IMR-90 (cell line): Measurements from ENCODE around the gene IGF2BP3. TPM values are rescaled to one million over a fixed set of nuclear protein-coding genes. Genes with fewer than 3 reads are reported as not detected.
"Not testable (repeated sequence)": the region's sequence is repeated elsewhere in the genome, so short reads cannot be mapped to it uniquely, and the experiment has no call there.

Source experiments
- ATAC-seq: fragments of 200-7000 bp; cut with Tn5 transposase; 2 replicates; pipeline ENCODE4 v1.9.1; 2020; ENCODE audit warnings: low read depth, mild to moderate bottlenecking, moderate library complexity
- BruUV-seq: library from RNA; stranded (reverse); fragments of 400-500 nt; replicated peaks from 2 replicates; lab custom pipeline; 2021; lab: Mats Ljungman, UMichigan
- CTCF ChIA-PET: fragments of 300-600 bp; formaldehyde crosslinking; extraction: SDS; loops from one replicate; lab custom pipeline; 2021; ENCODE audit warnings: antibody characterized with exemption; lab: Yijun Ruan, JAX
- POLR2A ChIA-PET: fragments of 300-600 bp; sonication (Branson Sonifier 250); formaldehyde crosslinking; loops from one replicate; lab custom pipeline; 2022; ENCODE audit warnings: antibody characterized with exemption; ENCODE audit not compliant: unreplicated experiment; lab: Charles Lee
- DNase-seq: peaks from one replicate; pipeline ENCODE4 v3.0.0; 2013
- H2AFZ ChIP-seq: replicated peaks from 2 replicates; pipeline ENCODE3; 2013; ENCODE audit warnings: low read length, mild to moderate bottlenecking; ENCODE audit not compliant: poor library complexity
- H2AK5ac ChIP-seq: 2 replicates; pipeline ENCODE4 v1.6.1; 2013; ENCODE audit warnings: low read depth, low read length, inconsistent platforms
- H2AK9ac ChIP-seq: replicated peaks from 2 replicates; pipeline ENCODE3; 2013; ENCODE audit warnings: mild to moderate bottlenecking, low read depth, low read length, moderate library complexity; ENCODE audit not compliant: poor library complexity
- H2BK120ac ChIP-seq: 2 replicates; pipeline ENCODE4 v1.6.1; 2013; ENCODE audit warnings: low read depth, low read length, inconsistent platforms
- H2BK15ac ChIP-seq: 3 replicates; pipeline ENCODE4 v1.6.1; 2013; ENCODE audit warnings: low read depth, low read length, inconsistent platforms
- H2BK20ac ChIP-seq: 2 replicates; pipeline ENCODE4 v1.6.1; 2013; ENCODE audit warnings: low read depth, mild to moderate bottlenecking, inconsistent platforms, low read length, moderate library complexity
- H2BK5ac ChIP-seq: 2 replicates; pipeline ENCODE4 v1.6.1; 2013; ENCODE audit warnings: mild to moderate bottlenecking, low read depth, low read length, inconsistent platforms; ENCODE audit not compliant: poor library complexity, severe bottlenecking
- H3K14ac ChIP-seq: replicated peaks from 2 replicates; pipeline ENCODE4 v1.6.1; 2013; ENCODE audit warnings: low read depth, low read length, inconsistent platforms
- H3K18ac ChIP-seq: 2 replicates; pipeline ENCODE4 v1.6.1; 2013; ENCODE audit warnings: low read depth, low read length, control low read depth
- H3K23ac ChIP-seq: 2 replicates; pipeline ENCODE4 v1.6.1; 2013; ENCODE audit warnings: low read depth, low read length, inconsistent platforms
- H3K27ac ChIP-seq: 2 replicates; pipeline ENCODE4 v1.5.1; 2013; ENCODE audit warnings: mild to moderate bottlenecking, control low read depth, low read length; ENCODE audit not compliant: insufficient read depth
- H3K27me3 ChIP-seq: 2 replicates; pipeline ENCODE4 v1.6.1; 2013; ENCODE audit warnings: low read length; ENCODE audit not compliant: control insufficient read depth, insufficient read depth
- H3K36me3 ChIP-seq: 2 replicates; pipeline ENCODE4 v1.6.1; 2013; ENCODE audit warnings: low read length, mixed read lengths; ENCODE audit not compliant: control insufficient read depth, insufficient read depth
- H3K4ac ChIP-seq: 2 replicates; pipeline ENCODE4 v1.6.1; 2013; ENCODE audit warnings: low read depth, low read length, inconsistent platforms
- H3K4me1 ChIP-seq: 2 replicates; pipeline ENCODE4 v1.6.1; 2013; ENCODE audit warnings: low read length, mixed read lengths; ENCODE audit not compliant: control insufficient read depth, insufficient read depth
- H3K4me2 ChIP-seq: 2 replicates; pipeline ENCODE4 v1.6.1; 2013; ENCODE audit warnings: low read depth, mild to moderate bottlenecking, control low read depth, low read length, moderate library complexity
- H3K4me3 ChIP-seq: 2 replicates; pipeline ENCODE4 v1.5.1; 2013; ENCODE audit warnings: low read depth, mild to moderate bottlenecking, control low read depth, low read length, moderate library complexity; ENCODE audit not compliant: insufficient read depth
- H3K56ac ChIP-seq: 2 replicates; pipeline ENCODE4 v1.6.1; 2013; ENCODE audit warnings: low read length, inconsistent platforms; ENCODE audit not compliant: insufficient read depth; ENCODE audit errors: extremely low read depth
- H3K79me1 ChIP-seq, 2 experiments: 2 replicates each; pipeline ENCODE4 v1.6.1; 2013; ENCODE audit warnings: low read length in 2 of 2, inconsistent platforms in 1 of 2, low read depth in 1 of 2
- H3K9ac ChIP-seq: 2 replicates; pipeline ENCODE4 v1.6.1; 2013; ENCODE audit warnings: low read depth, low read length, control low read depth
- H3K9me1 ChIP-seq: 2 replicates; pipeline ENCODE4 v1.6.1; 2013; ENCODE audit warnings: low read length, inconsistent platforms; ENCODE audit not compliant: insufficient read depth
- H3K9me3 ChIP-seq: 2 replicates; pipeline ENCODE4 v1.6.1; 2013; ENCODE audit warnings: low read length; ENCODE audit not compliant: control insufficient read depth, insufficient read depth
- H4K20me1 ChIP-seq: 2 replicates; pipeline ENCODE4 v1.6.1; 2013; ENCODE audit warnings: low read length, inconsistent platforms; ENCODE audit not compliant: insufficient read depth
- H4K5ac ChIP-seq: 2 replicates; pipeline ENCODE4 v1.6.1; 2013; ENCODE audit warnings: mild to moderate bottlenecking, low read depth, low read length, control low read depth
- H4K8ac ChIP-seq, 2 experiments: 2 replicates each; pipeline ENCODE4 v1.6.1; 2013; ENCODE audit warnings: low read depth in 2 of 2, low read length in 2 of 2, control low read depth in 1 of 2, inconsistent platforms in 1 of 2
- H4K91ac ChIP-seq: 2 replicates; pipeline ENCODE4 v1.6.1; 2013; ENCODE audit warnings: low read depth, low read length, inconsistent platforms; ENCODE audit not compliant: insufficient read depth
- WGBS, 2 experiments: methylation state at CpG; one replicate each; pipeline versions ENCODE4 v1.1.5 to v1.1.7; 2013; ENCODE audit warnings: missing lambda C conversion rate in 2 of 2; ENCODE audit not compliant: insufficient read length in 1 of 2; ENCODE audit errors: extremely low coverage in 2 of 2; 5-methylcytosine and 5-hydroxymethylcytosine counted together
- dilution Hi-C: fragments of 300-500 bp; cut with HindIII; formaldehyde crosslinking; loops from one replicate; pipeline ENCODE4 v1.14.3; 2018; ENCODE audit warnings: low sequenced_read_pairs; ENCODE audit not compliant: unreplicated experiment
- in situ Hi-C: fragments of 300-500 bp; cut with MboI; formaldehyde crosslinking; loops from 3 replicates; pipeline ENCODE4 v1.14.3; 2019; ENCODE audit warnings: low sequenced_read_pairs, inconsistent platforms, mixed read lengths
- intact Hi-C: fragments of 100-400 bp; cut with micrococcal nuclease; formaldehyde crosslinking; loops from 2 replicates; pipeline ENCODE4 v1.10.0; 2022
- polyA plus RNA-seq, 3 experiments: library from polyadenylated mRNA; depleted of rRNA; stranded (reverse); fragments of >200 nt; gene quantifications; 2 replicates each; pipeline ENCODE4 v1.2.3, GENCODE V29; 2012; ENCODE audit warnings: low replicate concordance in 1 of 3
- total RNA-seq: library from RNA; depleted of rRNA; stranded (reverse); fragments of >200 nt; gene quantifications from 2 replicates; pipeline ENCODE4 v1.2.3, GENCODE V29; 2012

The IGF2BP3 gene
- total and polyA plus RNA-seq, 2 of the 4 experiments (the other 2 are of a cell fraction): 50.9 to 59.3 TPM

DNA sequence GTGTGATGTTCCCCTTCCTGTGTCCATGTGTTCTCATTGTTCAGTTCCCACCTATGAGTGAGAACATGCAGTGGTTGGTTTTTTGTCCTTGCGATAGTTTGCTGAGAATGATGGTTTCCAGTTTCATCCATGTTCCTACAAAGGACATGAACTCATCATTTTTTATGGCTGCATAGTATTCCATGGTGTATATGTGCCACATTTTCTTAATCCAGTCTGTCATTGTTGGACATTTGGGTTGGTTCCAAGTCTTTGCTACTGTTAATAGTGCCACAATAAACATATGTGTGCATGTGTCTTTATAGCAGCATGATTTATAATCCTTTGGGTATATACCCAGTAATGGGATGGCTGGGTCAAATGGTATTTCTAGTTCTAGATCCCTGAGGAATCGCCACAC, 72.2 kb downstream of the IGF2BP3 start:
- peaks cover 40 to 71% of the 10 kb centered on the region in 2 experiments for H3K79me1 ChIP-seq
- dilution Hi-C loops, H2BK5ac ChIP-seq, intact Hi-C loops, H3K9me3 ChIP-seq, H3K27ac ChIP-seq, H2BK20ac ChIP-seq, H3K4me2 ChIP-seq, POLR2A ChIA-PET, H2AFZ ChIP-seq, in situ Hi-C loops, ATAC-seq, H4K5ac ChIP-seq, H2AK9ac ChIP-seq, H3K9ac ChIP-seq, H4K8ac ChIP-seq, H3K27me3 ChIP-seq, H3K14ac ChIP-seq, H3K4ac ChIP-seq, H2BK15ac ChIP-seq, H3K18ac ChIP-seq, H4K91ac ChIP-seq, DNase-seq, H2BK120ac ChIP-seq, H2AK5ac ChIP-seq, H3K56ac ChIP-seq, CTCF ChIA-PET, BruUV-seq, H3K23ac ChIP-seq, H3K4me3 ChIP-seq: not testable (repeated sequence)
- peaks cover 45% of the 10 kb centered on the region for H4K20me1 ChIP-seq
- WGBS, 2 experiments: no CpG with 5 or more reads among the region's 2 CpGs
- H3K4me1 ChIP-seq: peaks cover 12% of the 10 kb centered on the region
- H3K36me3 ChIP-seq: peaks cover 11% of the 10 kb centered on the region
- peaks cover 18% of the 10 kb centered on the region for H3K9me1 ChIP-seq
